PC-3 (cell line): ENCODE measurements around the gene PSMB10.

ENCODE experiments used
- CTCF ChIP-seq: fragments of 300-600 bp; sonication (generic); conservative IDR thresholded peaks from 2 replicates; pipeline ENCODE4 v1.5.1; 2017; ENCODE audit warnings: antibody characterized with exemption, low read depth, mild to moderate bottlenecking, low read length
- EZH2 ChIP-seq: fragments of 300-600 bp; sonication (generic); IDR thresholded peaks from one replicate; pipeline ENCODE4 v1.6.1; 2017; ENCODE audit warnings: antibody characterized with exemption, mild to moderate bottlenecking, low read length; ENCODE audit not compliant: unreplicated experiment

GRCh38 chr16:67943619-67944504 is 7.2 kb upstream of the PSMB10 start, which contains the start of gene LCAT:
- TF ChIP-seq CTCF (no peak), EZH2 (no peak)
